C4-2B (cell line): ENCODE measurements around the gene AMBP.

Experiments used
- H3K27ac ChIP-seq: fragments of 450-650 bp; 2 replicates; pipeline ENCODE4 v1.5.1; 2017
- ZFX ChIP-seq: fragments of 450-650 bp; IDR thresholded peaks from 2 replicates; pipeline ENCODE4 v1.6.1; 2017
- TF ChIP-seq, protein P1 (sequence below): fragments of 450-650 bp; conservative IDR thresholded peaks from 2 replicates; pipeline ENCODE4 v1.5.1; 2017; ENCODE audit warnings: mild to moderate bottlenecking

Gene AMBP

DNA sequence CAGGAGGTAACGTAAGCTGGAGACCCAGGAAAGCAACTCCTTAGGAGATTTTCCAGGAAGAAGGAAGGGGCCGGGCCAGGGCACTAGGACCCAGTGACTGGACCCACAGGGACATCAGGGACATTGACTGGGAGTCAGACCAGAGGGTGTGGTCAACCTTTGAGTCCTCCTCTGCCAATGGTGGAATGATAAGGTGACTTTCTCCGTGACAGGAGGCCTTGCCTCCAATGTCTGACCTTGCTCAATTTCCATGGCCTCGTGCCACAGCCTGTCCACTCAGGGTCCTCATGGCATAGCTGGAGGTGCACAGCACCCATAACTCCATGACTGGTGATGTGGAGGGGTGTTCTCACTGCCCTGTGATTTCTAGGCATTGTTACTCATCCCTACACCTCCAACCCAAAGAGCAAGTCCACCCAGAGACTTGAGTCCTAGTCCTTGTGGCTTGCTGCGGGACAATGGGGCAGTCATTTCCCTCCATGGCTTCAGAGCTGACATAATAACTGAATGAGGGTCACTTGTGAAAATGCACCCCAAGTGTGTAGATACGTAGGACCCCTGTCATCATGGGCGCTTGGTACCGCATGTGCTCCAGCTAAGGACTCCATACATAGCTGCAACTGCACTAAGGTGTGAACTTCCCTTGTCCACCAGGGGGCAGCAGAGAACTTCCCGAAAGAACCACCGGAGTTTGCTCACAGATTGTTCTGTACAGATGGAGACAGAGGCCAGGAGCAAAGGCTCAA lies 4.1 kb upstream of the AMBP start:
- TF ChIP-seq, protein P1, sequence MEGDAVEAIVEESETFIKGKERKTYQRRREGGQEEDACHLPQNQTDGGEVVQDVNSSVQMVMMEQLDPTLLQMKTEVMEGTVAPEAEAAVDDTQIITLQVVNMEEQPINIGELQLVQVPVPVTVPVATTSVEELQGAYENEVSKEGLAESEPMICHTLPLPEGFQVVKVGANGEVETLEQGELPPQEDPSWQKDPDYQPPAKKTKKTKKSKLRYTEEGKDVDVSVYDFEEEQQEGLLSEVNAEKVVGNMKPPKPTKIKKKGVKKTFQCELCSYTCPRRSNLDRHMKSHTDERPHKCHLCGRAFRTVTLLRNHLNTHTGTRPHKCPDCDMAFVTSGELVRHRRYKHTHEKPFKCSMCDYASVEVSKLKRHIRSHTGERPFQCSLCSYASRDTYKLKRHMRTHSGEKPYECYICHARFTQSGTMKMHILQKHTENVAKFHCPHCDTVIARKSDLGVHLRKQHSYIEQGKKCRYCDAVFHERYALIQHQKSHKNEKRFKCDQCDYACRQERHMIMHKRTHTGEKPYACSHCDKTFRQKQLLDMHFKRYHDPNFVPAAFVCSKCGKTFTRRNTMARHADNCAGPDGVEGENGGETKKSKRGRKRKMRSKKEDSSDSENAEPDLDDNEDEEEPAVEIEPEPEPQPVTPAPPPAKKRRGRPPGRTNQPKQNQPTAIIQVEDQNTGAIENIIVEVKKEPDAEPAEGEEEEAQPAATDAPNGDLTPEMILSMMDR = peak; percentile 93
- TF ChIP-seq ZFX = no peak
- H3K27ac ChIP-seq = peak overlapping the region; percentile 73

DNA sequence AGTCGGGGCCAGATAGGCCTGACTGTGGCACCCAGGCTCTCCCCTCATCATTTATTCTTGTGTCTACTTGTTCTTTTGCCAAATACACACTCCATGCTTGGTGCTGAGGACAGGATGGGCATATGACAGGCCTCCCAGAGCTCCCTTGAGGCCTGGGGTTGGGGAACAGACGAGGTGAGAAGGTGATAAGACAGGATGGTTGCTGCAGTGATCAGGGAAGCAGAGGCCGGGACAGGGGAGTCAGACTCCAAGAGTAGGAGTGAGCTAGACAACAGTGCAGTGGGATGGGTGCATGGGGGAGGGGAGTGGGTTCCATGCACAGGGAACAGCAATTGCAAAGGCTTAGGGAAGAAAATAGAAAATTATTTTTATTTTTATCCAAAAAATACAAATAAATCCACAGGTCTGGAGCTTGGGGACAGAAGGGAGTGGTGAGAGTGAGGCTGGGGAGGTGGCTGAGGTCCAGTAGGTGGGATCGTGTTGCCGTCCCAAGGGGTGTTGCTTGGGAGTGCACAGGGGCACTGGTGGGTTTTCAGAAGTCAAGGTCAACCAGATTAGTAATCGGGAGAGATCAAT lies 3.4 kb upstream of the AMBP start:
- H3K27ac ChIP-seq = peak overlapping the region; percentile 73
- TF ChIP-seq ZFX = no peak
- TF ChIP-seq, protein P1 = no peak

DNA sequence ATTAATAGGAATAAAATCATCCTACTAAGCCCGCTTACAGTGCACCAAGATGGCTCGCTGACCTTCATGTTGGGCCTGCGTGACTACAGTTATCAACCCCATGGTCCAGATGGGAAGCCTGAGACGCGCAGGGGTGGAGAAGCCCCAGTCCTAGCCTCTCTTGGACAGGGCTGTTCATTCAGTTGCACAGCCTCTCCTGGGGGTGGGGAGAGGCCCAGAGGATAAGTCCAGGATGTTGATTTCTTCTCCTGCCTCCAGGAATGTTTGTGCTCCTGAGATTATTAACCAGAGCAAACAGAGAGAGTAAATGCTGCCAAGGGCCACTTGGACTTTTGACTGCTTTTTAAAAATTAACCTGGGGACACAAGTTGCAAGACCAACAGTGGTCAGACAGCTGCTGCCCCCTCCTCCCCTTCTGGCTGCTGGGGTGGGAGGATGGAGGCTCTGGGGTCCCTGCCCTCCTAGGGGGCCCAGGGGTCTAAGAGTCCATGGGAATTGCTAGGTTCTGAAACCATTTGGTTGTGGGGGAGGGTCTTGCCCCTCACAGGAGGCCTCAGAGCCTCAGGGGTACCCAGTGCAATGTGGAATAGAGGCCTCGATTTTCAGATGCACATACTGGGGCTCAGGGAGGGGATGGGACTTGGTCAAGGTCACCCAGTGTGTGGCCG lies 2.8 kb upstream of the AMBP start:
- peak overlapping the region; percentile 73 for H3K27ac ChIP-seq
- no peak for TF ChIP-seq ZFX
- TF ChIP-seq, protein P1 = no peak

DNA sequence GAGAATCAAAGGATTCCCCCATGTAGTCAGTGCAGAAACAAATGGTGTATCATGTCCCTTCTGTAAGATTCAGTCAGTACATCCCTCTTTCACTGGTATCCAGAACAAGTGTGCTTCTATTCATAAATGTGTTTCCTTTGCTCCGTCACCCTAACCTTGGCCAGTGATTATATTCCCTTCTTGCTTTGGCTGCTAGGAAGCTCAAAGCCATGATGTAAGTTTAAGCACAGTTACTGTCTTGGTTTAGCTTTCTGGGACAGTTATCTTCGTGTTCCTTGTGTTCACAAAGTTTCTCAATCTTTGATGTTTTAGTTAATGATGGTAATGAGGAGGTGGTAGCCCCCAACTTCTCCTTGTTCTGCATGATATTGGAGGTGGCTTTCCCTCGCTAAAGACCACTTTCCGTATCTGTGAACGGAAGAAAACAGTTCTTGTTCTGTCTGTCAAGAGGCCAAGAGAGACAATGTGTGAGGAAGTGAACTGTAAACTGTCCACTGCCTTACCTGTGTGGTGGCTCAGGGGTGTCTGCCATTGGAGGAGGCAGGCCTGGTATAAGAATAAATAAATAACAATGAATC lies 2.2 kb upstream of the AMBP start:
- H3K27ac ChIP-seq = peak overlapping the region; percentile 73
- TF ChIP-seq, protein P1 = no peak
- TF ChIP-seq ZFX = no peak

DNA sequence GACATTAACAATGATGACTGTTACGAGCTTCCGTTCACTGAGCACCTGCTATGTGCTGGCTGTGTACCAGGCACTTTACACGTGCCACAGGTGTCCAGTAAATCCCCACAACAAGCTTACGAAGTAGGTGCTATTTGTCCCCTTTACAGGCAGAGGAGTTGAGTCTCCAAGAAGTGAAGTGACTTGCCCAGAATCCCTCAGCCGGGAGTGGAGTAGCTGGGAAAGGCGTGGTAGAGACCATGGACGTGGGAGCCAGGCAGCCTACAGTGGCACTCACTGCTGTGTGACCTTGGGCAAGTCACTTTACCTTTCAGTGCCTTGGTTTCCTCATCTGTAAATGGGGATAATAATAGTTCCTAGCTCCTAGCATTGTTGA lies 669 bp upstream of the AMBP start:
- TF ChIP-seq, protein P1 = no peak
- TF ChIP-seq ZFX = no peak
- H3K27ac ChIP-seq = peak overlapping the region; percentile 21; the same call in 1 of the 2 replicates

DNA sequence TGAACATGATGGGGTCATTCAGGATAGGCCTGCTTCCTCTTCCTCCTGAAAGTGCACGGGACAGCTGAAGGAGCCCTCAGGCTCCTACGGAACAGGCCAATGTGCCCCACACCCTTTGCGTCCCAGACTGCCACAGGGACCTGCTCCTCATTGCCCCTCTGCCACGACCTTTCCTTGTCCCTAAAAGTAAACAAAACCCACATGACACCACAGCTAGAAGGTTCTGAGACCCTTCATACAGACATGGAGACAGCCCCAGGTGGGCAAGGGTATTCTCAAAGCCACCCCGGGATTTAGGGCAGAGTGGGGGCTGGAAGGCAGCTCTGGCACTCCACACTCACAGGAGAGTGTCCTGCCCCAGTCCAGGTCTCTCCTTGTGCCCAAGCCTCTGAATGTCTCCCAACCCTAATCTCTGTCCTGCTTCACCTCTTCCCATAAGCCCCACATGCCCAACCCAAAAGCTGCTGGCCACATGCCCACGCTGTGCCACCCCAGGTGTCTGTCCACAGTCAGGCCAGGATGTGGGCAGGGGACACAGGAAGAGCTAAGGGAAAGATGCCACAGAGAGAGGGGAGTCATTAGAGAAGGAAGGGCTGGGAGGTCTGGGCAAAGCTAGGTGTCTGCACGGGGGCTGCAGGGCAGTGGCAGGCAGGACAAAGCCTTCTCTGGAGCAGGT lies 800 bp downstream of the AMBP start:
- H3K27ac ChIP-seq = no peak overlapping the region; the same call in 1 of the 2 replicates
- TF ChIP-seq ZFX = no peak
- TF ChIP-seq, protein P1 = no peak
